Hematopoietic multipotent progenitor cell treated with erythropoietin and hydrocortisone succinate and interleukin-3 and kit ligand, for 15 days (in vitro differentiated cells): Measurements from ENCODE around the gene YTHDC2.
A peak's percentile ranks its signal among the peaks of the same experiment; 100 is the strongest.

Experiments
- DNase-seq: peaks from one replicate; pipeline ENCODE4 v3.0.0-alpha.2; 2015; ENCODE audit warnings: low spot score

The YTHDC2 gene

GRCh38 chr5:113520429-113520828 lies 6.9 kb downstream of the YTHDC2 start:
- no peak for DNase-seq

- no peak for DNase-seq
Measured at GRCh38 chr5:113520899-113521298, 7.4 kb downstream of the YTHDC2 start.

- DNase-seq, result no peak
Measured at GRCh38 chr5:113523168-113523567, 9.7 kb downstream of the YTHDC2 start.

GRCh38 chr5:113524927-113525326 lies 11.4 kb downstream of the YTHDC2 start:
- no peak for DNase-seq

- no peak for DNase-seq
Measured at GRCh38 chr5:113526421-113526820, 12.9 kb downstream of the YTHDC2 start.

- no peak for DNase-seq
Measured at GRCh38 chr5:113527746-113528145, 14.3 kb downstream of the YTHDC2 start.

GRCh38 chr5:113531481-113532159 lies 18.1 kb downstream of the YTHDC2 start:
- peak; percentile 40 for DNase-seq

- DNase-seq, result no peak
Measured at GRCh38 chr5:113538313-113538712, 24.8 kb downstream of the YTHDC2 start.

GRCh38 chr5:113546703-113547183 lies 33.2 kb downstream of the YTHDC2 start:
- no peak for DNase-seq

- DNase-seq, result no peak
Measured at GRCh38 chr5:113548396-113548795, 34.9 kb downstream of the YTHDC2 start.

- DNase-seq, result no peak
Measured at GRCh38 chr5:113552137-113552536, 38.6 kb downstream of the YTHDC2 start.

- DNase-seq, result no peak
Measured at GRCh38 chr5:113552620-113553019, 39.1 kb downstream of the YTHDC2 start.

GRCh38 chr5:113562828-113563400 lies 49.4 kb downstream of the YTHDC2 start:
- DNase-seq, result no peak

GRCh38 chr5:113569396-113569795 lies 55.9 kb downstream of the YTHDC2 start:
- no peak for DNase-seq

- DNase-seq, result no peak
Measured at GRCh38 chr5:113572716-113573115, 59.2 kb downstream of the YTHDC2 start.

- DNase-seq, result no peak
Measured at GRCh38 chr5:113574417-113574816, 60.9 kb downstream of the YTHDC2 start.

GRCh38 chr5:113575074-113575473 lies 61.6 kb downstream of the YTHDC2 start:
- DNase-seq, result no peak

GRCh38 chr5:113578091-113578490 lies 64.6 kb downstream of the YTHDC2 start:
- DNase-seq, result no peak

GRCh38 chr5:113581388-113581787 lies 67.9 kb downstream of the YTHDC2 start:
- DNase-seq, result no peak

GRCh38 chr5:113598150-113598549 lies 84.7 kb downstream of the YTHDC2 start:
- DNase-seq, result no peak

GRCh38 chr5:113598926-113599325 lies 85.4 kb downstream of the YTHDC2 start:
- DNase-seq, result no peak

- no peak for DNase-seq
Measured at GRCh38 chr5:113600255-113600905, 86.9 kb downstream of the YTHDC2 start.

GRCh38 chr5:113601423-113601822 lies 87.9 kb downstream of the YTHDC2 start:
- DNase-seq, result no peak
